Lung (tissue), 12 donors: ENCODE measurements around the gene KIF26B. TPM values are rescaled to one million over a fixed set of nuclear protein-coding genes. Genes with fewer than 3 reads are reported as not detected.

ENCODE experiments used
- ATAC-seq: fragments of 200-7000 bp; cut with Tn5 transposase; one replicate; pipeline ENCODE4 v1.9.1; 2020; ENCODE audit warnings: moderate number of reproducible peaks; ENCODE audit not compliant: insufficient read depth, low FRiP score
- DNase-seq, 3 donors: peaks; one replicate each; pipeline ENCODE4 v3.0.0-alpha.2; 2013 to 2017
- H3K27ac ChIP-seq, 2 donors: one replicate each; pipeline ENCODE4 v1.5.1; 2013; ENCODE audit warnings: mild to moderate bottlenecking in 2 of 2, moderate library complexity in 2 of 2, control low read depth in 1 of 2, inconsistent platforms in 1 of 2, low read depth in 1 of 2, low read length in 1 of 2
- H3K27me3 ChIP-seq, 3 donors: one replicate each; pipeline ENCODE4 v1.5.1; 2013; ENCODE audit warnings: low read length in 2 of 3; ENCODE audit not compliant: control insufficient read depth in 3 of 3, insufficient read depth in 3 of 3
- H3K36me3 ChIP-seq, 4 donors: one replicate each; pipeline ENCODE4 v1.5.1; 2013; ENCODE audit warnings: low read length in 4 of 4, mild to moderate bottlenecking in 1 of 4, moderate library complexity in 1 of 4; ENCODE audit not compliant: control insufficient read depth in 4 of 4, insufficient read depth in 4 of 4
- H3K4me1 ChIP-seq, 5 donors: one replicate each; pipeline ENCODE4 v1.5.1; 2013; ENCODE audit warnings: low read length in 5 of 5, mild to moderate bottlenecking in 2 of 5, moderate library complexity in 1 of 5; ENCODE audit not compliant: control insufficient read depth in 5 of 5, insufficient read depth in 5 of 5
- H3K4me3 ChIP-seq: one replicate; pipeline ENCODE4 v1.5.1; 2013; ENCODE audit warnings: mild to moderate bottlenecking, control low read depth, moderate library complexity
- H3K9ac ChIP-seq, 2 donors: one replicate each; pipeline ENCODE4 v1.5.1; 2013; ENCODE audit warnings: low read length in 2 of 2, control low read depth in 1 of 2; ENCODE audit not compliant: insufficient read depth in 1 of 2
- H3K9me3 ChIP-seq, 4 donors: one replicate each; pipeline ENCODE4 v1.5.1; 2013; ENCODE audit warnings: low read length in 3 of 4, mild to moderate bottlenecking in 1 of 4, moderate library complexity in 1 of 4; ENCODE audit not compliant: control insufficient read depth in 4 of 4, insufficient read depth in 3 of 4
- WGBS, 2 donors: extraction: QIAGEN DNeasy Blood & Tissue Kit; methylation state at CpG; one replicate each; pipeline ENCODE4 v1.1.7; 2013; 5-methylcytosine and 5-hydroxymethylcytosine counted together
- polyA plus RNA-seq, 2 donors: library from polyadenylated mRNA; stranded (reverse); fragments of 200-250 nt; gene quantifications; one replicate each; pipeline ENCODE4 v1.2.1, GENCODE V29; 2013
- total RNA-seq, 2 donors: library from RNA; depleted of rRNA in 1 of 2; stranded (reverse); fragments of >200 nt in 1 of 2; gene quantifications; one replicate each; pipeline ENCODE4 v1.2.1, GENCODE V29; 2014 to 2021
- TF ChIP-seq, protein P1 (sequence below): IDR thresholded peaks from 2 replicates; pipeline ENCODE4 v1.5.1; 2012; ENCODE audit warnings: mild to moderate bottlenecking; ENCODE audit errors: control extremely low read depth, extremely low read depth
- donor health status: control.
- donor health status: control.
- donor health status: Bipolar disorder and iron deficiency.
- donor health status: healthy.
- donor health status: DM: yes; HTN: yes; CAD: no.

The KIF26B gene
- total and polyA plus RNA-seq, 4 donors: 0.61 to 6.7 (median 2.2) TPM

DNA sequence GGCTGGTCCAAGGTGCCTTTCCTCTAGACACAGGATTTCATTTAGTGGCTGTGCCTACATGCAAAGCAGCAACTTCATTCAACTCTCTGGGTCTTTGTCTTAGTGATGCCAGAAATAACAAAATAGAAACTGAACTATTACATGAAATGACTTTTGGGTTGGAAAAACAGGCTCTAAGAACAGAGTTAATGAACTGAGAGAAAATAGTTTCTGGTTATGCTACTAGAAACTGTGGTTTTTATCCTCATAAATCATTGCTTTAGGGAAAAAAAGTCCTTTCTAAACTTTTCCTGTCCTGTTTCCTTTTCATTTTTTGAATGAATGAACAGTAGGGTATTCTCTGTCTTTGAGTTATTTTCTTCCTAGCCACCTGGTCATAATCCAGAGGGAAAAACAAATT is 424.0 kb downstream of the KIF26B start:
- Histone ChIP-seq H3K27ac (no peak overlapping the region), H3K36me3 (no peaks in the 10 kb centered on the region), H3K9ac (no peak overlapping the region), H3K4me1 (peaks cover 0 to 21% (median 0%) of the 10 kb centered on the region in 5 donors), H3K27me3 (no peaks in the 10 kb centered on the region), H3K4me3 (no peak overlapping the region), H3K9me3 (peaks cover 0 to 3% (median 0%) of the 10 kb centered on the region in 4 donors)
- no peak for ATAC-seq
- DNase-seq: peak in 2 of 3 donors; percentile 72 to 75
- TF ChIP-seq, protein P1, sequence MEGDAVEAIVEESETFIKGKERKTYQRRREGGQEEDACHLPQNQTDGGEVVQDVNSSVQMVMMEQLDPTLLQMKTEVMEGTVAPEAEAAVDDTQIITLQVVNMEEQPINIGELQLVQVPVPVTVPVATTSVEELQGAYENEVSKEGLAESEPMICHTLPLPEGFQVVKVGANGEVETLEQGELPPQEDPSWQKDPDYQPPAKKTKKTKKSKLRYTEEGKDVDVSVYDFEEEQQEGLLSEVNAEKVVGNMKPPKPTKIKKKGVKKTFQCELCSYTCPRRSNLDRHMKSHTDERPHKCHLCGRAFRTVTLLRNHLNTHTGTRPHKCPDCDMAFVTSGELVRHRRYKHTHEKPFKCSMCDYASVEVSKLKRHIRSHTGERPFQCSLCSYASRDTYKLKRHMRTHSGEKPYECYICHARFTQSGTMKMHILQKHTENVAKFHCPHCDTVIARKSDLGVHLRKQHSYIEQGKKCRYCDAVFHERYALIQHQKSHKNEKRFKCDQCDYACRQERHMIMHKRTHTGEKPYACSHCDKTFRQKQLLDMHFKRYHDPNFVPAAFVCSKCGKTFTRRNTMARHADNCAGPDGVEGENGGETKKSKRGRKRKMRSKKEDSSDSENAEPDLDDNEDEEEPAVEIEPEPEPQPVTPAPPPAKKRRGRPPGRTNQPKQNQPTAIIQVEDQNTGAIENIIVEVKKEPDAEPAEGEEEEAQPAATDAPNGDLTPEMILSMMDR: no peak

DNA sequence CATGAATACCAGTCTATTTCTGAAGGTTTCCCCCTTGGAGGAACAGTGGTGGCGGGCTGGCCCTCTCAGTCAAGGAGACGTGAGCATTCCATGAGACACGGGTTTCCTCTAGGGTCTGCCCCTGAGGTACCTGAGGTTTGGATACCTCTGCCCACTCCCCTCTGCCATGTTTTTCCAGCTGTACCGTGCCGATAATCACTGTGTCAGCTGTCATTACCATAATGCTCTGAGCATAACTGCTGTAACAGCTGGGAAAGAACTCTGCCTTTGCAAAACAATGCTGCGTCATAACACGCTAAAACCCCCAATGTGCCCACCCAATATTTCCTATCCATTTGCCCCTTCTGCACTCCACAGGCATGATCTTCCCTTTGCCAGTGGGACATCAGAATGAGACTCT is 425.1 kb downstream of the KIF26B start:
- WGBS, 2 donors: 86 to 89% methylated on average over 7 of the region's 7 CpGs
- ATAC-seq (no peak), DNase-seq (peak in 1 of 3 donors; percentile 50)
- TF ChIP-seq, protein P1: no peak
- Histone ChIP-seq H3K9me3 (peaks cover 0 to 5% (median 0%) of the 10 kb centered on the region in 4 donors), H3K4me1 (peaks cover 0 to 29% (median 0%) of the 10 kb centered on the region in 5 donors), H3K36me3 (no peaks in the 10 kb centered on the region), H3K27me3 (no peaks in the 10 kb centered on the region), H3K27ac (no peak overlapping the region), H3K9ac (no peak overlapping the region), H3K4me3 (no peak overlapping the region)

DNA sequence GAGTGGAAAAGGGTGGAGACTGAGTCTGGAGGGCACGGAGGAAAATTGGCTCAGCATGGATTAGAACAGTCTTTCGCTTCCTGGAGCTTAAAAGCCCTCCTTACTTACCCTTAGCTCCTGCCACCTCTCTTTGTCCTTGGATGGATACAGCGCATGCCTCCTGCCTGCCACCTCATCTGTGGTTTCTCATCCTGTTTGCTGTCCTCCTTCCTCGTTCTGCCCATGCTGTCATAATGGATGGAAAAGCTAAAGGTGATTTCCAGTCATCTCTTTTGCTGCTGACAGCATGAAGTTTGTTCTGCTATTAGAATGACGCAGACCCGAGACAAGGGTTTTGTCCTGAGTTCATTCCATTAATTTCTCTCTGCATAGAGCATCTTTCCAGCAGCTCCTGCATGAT is 425.9 kb downstream of the KIF26B start:
- DNase-seq: no peak
- Histone ChIP-seq H3K27ac (no peak overlapping the region), H3K4me1 (peaks cover 0 to 37% (median 0%) of the 10 kb centered on the region in 5 donors), H3K36me3 (no peaks in the 10 kb centered on the region), H3K27me3 (no peaks in the 10 kb centered on the region), H3K4me3 (no peak overlapping the region), H3K9me3 (peaks cover 0 to 5% (median 0%) of the 10 kb centered on the region in 4 donors), H3K9ac (no peak overlapping the region)
- TF ChIP-seq, protein P1: no peak
- ATAC-seq: no peak
- WGBS, 2 donors: 86 to 88% methylated on average over 6 of the region's 6 CpGs

DNA sequence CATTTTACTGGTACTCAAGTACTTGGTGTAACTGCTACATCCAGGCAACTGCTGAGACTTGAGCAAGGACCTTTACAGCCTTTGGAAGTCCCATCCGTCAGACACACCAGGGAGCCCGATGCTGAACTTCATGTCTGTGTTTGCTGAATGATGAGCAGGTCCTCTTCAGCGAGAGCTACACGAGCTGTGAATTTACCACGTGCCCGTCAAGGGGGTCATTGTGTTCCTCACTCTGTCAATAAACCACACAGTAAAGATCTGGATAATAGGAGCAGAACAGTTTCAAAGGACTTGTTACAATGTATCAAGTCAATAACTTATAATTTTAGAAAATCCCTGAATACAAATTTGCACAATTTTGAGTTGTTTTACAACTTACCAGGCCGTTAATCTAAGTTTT is 427.2 kb downstream of the KIF26B start:
- no peak for DNase-seq
- WGBS, 2 donors: 75 to 83% methylated on average over 7 of the region's 7 CpGs
- Histone ChIP-seq H3K4me3 (no peak overlapping the region), H3K4me1 (peaks cover 0 to 44% (median 0%) of the 10 kb centered on the region in 5 donors), H3K9me3 (peaks cover 0 to 5% (median 0%) of the 10 kb centered on the region in 4 donors), H3K27me3 (no peaks in the 10 kb centered on the region), H3K27ac (no peak overlapping the region), H3K36me3 (no peaks in the 10 kb centered on the region), H3K9ac (no peak overlapping the region)
- ATAC-seq: no peak
- TF ChIP-seq, protein P1: no peak
